ENCODE data around the gene CDK5RAP2. TPM values are rescaled to one million over a fixed set of nuclear protein-coding genes. Genes with fewer than 3 reads are reported as not detected.

CDK5RAP2 gene
- total RNA-seq, 2 experiments from 2014 or later: 76.0 to 81.6 TPM

GRCh38 chr9:120383999-120384924 is 195.7 kb downstream of the CDK5RAP2 start:
- Histone ChIP-seq H3K9me3 (ENCODE audit: low read length) (no peaks in the 10 kb centered on the region), H3K36me3 (ENCODE audit: insufficient read depth, low read length) (peaks cover 20% of the 10 kb centered on the region; the same call in 1 of the 2 replicates), H3K4me2 (ENCODE audit: low read length) (no peak overlapping the region), H3K79me2 (ENCODE audit: insufficient read depth, low read depth, low read length) (no peaks in the 10 kb centered on the region), H3K9me2 (ENCODE audit: insufficient read depth, low read length) (no peaks in the 10 kb centered on the region), H4K20me1 (ENCODE audit: insufficient read depth, low read length) (no peaks in the 10 kb centered on the region), H2AFZ (ENCODE audit: low read length) (no peak overlapping the region), H3K27ac (ENCODE audit: low read depth, low read length, poor library complexity, severe bottlenecking) (no peak overlapping the region), H3K4me3 (ENCODE audit: low read depth, low read length, poor library complexity, severe bottlenecking) (no peak overlapping the region), H3K4me1 (ENCODE audit: insufficient read depth, low read length, poor library complexity, severe bottlenecking) (no peaks in the 10 kb centered on the region)
- TF ChIP-seq CTCF (conservative IDR thresholded peaks at IDR 0.05; ENCODE audit: low read length) (no peak), EZH2phosphoT487 (IDR thresholded peaks at IDR 0.05; ENCODE audit: borderline replicate concordance, low read depth, low read length) (no peak)
- POLR2A ChIA-PET: no interaction called here
- intact Hi-C loops (cut with micrococcal nuclease; ENCODE audit: unreplicated experiment): no loop called here
- no TSS peak for BruUV-seq (replicated peaks)
- DNase-seq (ENCODE audit: low spot score): no peak
- CTCF ChIA-PET (ENCODE audit: unreplicated experiment): no interaction called here

- Histone ChIP-seq H3K27ac (ENCODE audit: low read depth, low read length, poor library complexity, severe bottlenecking) (no peak overlapping the region), H3K79me2 (ENCODE audit: insufficient read depth, low read depth, low read length) (no peaks in the 10 kb centered on the region), H4K20me1 (ENCODE audit: insufficient read depth, low read length) (no peaks in the 10 kb centered on the region), H3K36me3 (ENCODE audit: insufficient read depth, low read length) (peaks cover 14% of the 10 kb centered on the region; the same call in 1 of the 2 replicates), H3K9me2 (ENCODE audit: insufficient read depth, low read length) (no peaks in the 10 kb centered on the region), H3K9me3 (ENCODE audit: low read length) (no peaks in the 10 kb centered on the region), H3K4me2 (ENCODE audit: low read length) (no peak overlapping the region), H3K4me1 (ENCODE audit: insufficient read depth, low read length, poor library complexity, severe bottlenecking) (no peaks in the 10 kb centered on the region), H2AFZ (ENCODE audit: low read length) (no peak overlapping the region), H3K4me3 (ENCODE audit: low read depth, low read length, poor library complexity, severe bottlenecking) (no peak overlapping the region)
- ChIA-PET POLR2A (no interaction called here), CTCF (ENCODE audit: unreplicated experiment) (no interaction called here)
- DNase-seq (ENCODE audit: low spot score): no peak
- TF ChIP-seq CTCF (conservative IDR thresholded peaks at IDR 0.05; ENCODE audit: low read length) (no peak), EZH2phosphoT487 (IDR thresholded peaks at IDR 0.05; ENCODE audit: borderline replicate concordance, low read depth, low read length) (no peak)
- BruUV-seq (replicated peaks): no TSS peak
- intact Hi-C loops (cut with micrococcal nuclease; ENCODE audit: unreplicated experiment): no loop called here
Measured at GRCh38 chr9:120383611-120383998, 196.4 kb downstream of the CDK5RAP2 start.

- H3K9me3 ChIP-seq (ENCODE audit: low read length): no peaks in the 10 kb centered on the region
- H3K4me2 ChIP-seq (ENCODE audit: low read length): no peak overlapping the region
- H3K79me2 ChIP-seq (ENCODE audit: insufficient read depth, low read depth, low read length): no peaks in the 10 kb centered on the region
- ChIA-PET POLR2A (no interaction called here), CTCF (ENCODE audit: unreplicated experiment) (no interaction called here)
- H3K27ac ChIP-seq (ENCODE audit: low read depth, low read length, poor library complexity, severe bottlenecking): no peak overlapping the region
- H3K36me3 ChIP-seq (ENCODE audit: insufficient read depth, low read length): peaks cover 3% of the 10 kb centered on the region; the same call in 1 of the 2 replicates
- no TSS peak for BruUV-seq (replicated peaks)
- TF ChIP-seq CTCF (conservative IDR thresholded peaks at IDR 0.05; ENCODE audit: low read length) (no peak), EZH2phosphoT487 (IDR thresholded peaks at IDR 0.05; ENCODE audit: borderline replicate concordance, low read depth, low read length) (no peak)
- H3K4me3 ChIP-seq (ENCODE audit: low read depth, low read length, poor library complexity, severe bottlenecking): no peak overlapping the region
- H4K20me1 ChIP-seq (ENCODE audit: insufficient read depth, low read length): no peaks in the 10 kb centered on the region
- no peak for DNase-seq (ENCODE audit: low spot score)
- H3K4me1 ChIP-seq (ENCODE audit: insufficient read depth, low read length, poor library complexity, severe bottlenecking): no peaks in the 10 kb centered on the region
- H3K9me2 ChIP-seq (ENCODE audit: insufficient read depth, low read length): no peaks in the 10 kb centered on the region
- intact Hi-C loops (cut with micrococcal nuclease; ENCODE audit: unreplicated experiment): no loop called here
- no peak overlapping the region for H2AFZ ChIP-seq (ENCODE audit: low read length)
Measured at GRCh38 chr9:120382453-120382852, 197.5 kb downstream of the CDK5RAP2 start.

All from OCI-LY7 (cell line).